ENCODE measurements around the gene ZNF669.
A peak's percentile ranks its signal among the peaks of the same experiment; 100 is the strongest.

ZNF669 gene

DNA sequence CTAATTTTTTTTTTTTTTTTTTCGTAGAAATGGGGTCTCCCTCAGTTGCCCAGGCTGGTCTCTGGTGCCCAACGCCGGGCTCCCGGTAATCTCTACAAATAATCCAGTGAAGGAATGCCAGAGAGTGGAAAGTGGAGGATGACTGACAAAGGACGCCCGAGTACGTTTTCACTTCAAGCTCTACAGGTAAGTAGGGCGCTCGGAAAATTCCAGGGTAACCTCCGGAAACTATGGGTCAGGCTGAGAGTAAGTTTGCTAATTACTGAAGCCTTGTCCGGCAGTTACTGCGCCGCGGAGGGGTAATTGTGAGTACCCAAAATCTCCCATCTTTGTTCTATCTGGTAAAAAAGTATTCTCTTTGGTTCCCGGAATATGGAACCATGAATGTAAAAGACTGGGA lies 1.8 kb upstream of the ZNF669 start:
- no peak overlapping the region for H3K4me3 ChIP-seq (ENCODE audit: low read length)
- H3K9ac ChIP-seq (ENCODE audit: low read length) = no peak overlapping the region
- H3K27me3 ChIP-seq (replicated peaks; ENCODE audit: insufficient read depth, low read length) = peaks cover 10% of the 10 kb centered on the region; the same call in 1 of the 2 replicates
- H2AFZ ChIP-seq (ENCODE audit: low read length) = no peak overlapping the region
- peaks cover 13% of the 10 kb centered on the region for H3K36me3 ChIP-seq (replicated peaks; ENCODE audit: insufficient read depth, low read length)
- H3K4me2 ChIP-seq (ENCODE audit: low read depth, low read length) = no peak overlapping the region
- 0 out of 2 replicates have a peak, but pooled peaks cover 6% of the 10 kb centered on the region for H3K9me3 ChIP-seq (replicated peaks; ENCODE audit: insufficient read depth, low read length)
- H3K4me1 ChIP-seq (ENCODE audit: low read length) = no peaks in the 10 kb centered on the region
- peaks cover 12% of the 10 kb centered on the region for H3F3A ChIP-seq (ENCODE audit: insufficient read depth, low read length)
- no peaks in the 10 kb centered on the region for H4K20me1 ChIP-seq (ENCODE audit: insufficient read depth, low read length)
- peaks cover 20% of the 10 kb centered on the region for H3K79me2 ChIP-seq (ENCODE audit: low read length)
- no peaks in the 10 kb centered on the region for H3K9me2 ChIP-seq (replicated peaks; ENCODE audit: insufficient read depth, low read length)
- DNase-seq = no peak
- H3K27ac ChIP-seq (ENCODE audit: low read length) = no peak overlapping the region
- TF ChIP-seq, protein P1, sequence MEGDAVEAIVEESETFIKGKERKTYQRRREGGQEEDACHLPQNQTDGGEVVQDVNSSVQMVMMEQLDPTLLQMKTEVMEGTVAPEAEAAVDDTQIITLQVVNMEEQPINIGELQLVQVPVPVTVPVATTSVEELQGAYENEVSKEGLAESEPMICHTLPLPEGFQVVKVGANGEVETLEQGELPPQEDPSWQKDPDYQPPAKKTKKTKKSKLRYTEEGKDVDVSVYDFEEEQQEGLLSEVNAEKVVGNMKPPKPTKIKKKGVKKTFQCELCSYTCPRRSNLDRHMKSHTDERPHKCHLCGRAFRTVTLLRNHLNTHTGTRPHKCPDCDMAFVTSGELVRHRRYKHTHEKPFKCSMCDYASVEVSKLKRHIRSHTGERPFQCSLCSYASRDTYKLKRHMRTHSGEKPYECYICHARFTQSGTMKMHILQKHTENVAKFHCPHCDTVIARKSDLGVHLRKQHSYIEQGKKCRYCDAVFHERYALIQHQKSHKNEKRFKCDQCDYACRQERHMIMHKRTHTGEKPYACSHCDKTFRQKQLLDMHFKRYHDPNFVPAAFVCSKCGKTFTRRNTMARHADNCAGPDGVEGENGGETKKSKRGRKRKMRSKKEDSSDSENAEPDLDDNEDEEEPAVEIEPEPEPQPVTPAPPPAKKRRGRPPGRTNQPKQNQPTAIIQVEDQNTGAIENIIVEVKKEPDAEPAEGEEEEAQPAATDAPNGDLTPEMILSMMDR (IDR thresholded peaks at IDR 0.05; ENCODE audit: low read length) = no peak
- TF ChIP-seq EZH2 (optimal IDR thresholded peaks at IDR 0.05; ENCODE audit: low read depth, low read length) = no peak
- TF ChIP-seq EZH2phosphoT487 (IDR thresholded peaks at IDR 0.05; ENCODE audit: low read length) = no peak

DNA sequence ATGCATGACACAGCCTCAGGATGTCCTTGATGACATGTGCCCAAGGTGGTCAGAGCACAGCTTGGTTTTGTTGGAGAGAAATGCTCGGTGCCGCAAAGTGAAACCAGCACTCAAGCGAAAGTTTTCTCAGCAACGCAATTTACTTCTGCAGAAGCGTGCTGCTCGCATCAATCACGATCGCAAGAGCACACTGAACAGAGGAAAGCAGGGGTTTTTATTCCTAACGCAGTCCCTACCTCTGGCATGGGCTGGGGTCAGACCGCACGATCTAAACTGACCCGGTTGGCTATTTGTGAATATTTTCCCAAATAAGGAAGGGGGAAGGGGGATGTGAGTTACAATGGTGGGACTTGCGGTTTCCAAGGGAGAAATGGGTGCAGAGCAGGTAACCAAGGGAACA lies 809 bp upstream of the ZNF669 start:
- H3K27ac ChIP-seq (ENCODE audit: low read length) = no peak overlapping the region
- no peak overlapping the region for H3K9ac ChIP-seq (ENCODE audit: low read length)

DNA sequence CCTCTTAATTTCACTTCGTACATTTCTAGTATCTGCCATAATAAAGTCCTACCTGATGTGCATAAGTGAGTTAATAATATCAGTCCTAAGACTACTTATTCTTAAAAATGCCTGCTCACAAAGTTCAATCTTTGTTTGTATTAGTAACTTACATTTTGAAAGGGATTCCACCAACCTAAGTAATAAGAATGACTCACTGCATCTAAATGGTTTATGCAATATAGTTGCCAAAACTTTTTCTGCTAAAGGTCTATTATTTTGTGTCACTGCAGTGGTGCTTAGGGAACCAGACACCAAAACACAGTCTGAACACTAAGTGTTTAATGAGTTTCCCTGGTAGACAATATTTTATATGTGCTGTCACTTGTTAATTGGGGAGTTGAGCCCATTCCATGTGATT lies 1.8 kb downstream of the ZNF669 start:
- H3K36me3 ChIP-seq (replicated peaks; ENCODE audit: insufficient read depth, low read length) = peaks cover 27% of the 10 kb centered on the region
- no peak overlapping the region for H3K4me3 ChIP-seq (ENCODE audit: low read length)
- DNase-seq = no peak

More for the DNA sequence above, 809 bp upstream of the ZNF669 start:
- DNase-seq = no peak
- peaks cover 22% of the 10 kb centered on the region for H3K36me3 ChIP-seq (replicated peaks; ENCODE audit: insufficient read depth, low read length)
- TF ChIP-seq, protein P1 (IDR thresholded peaks at IDR 0.05; ENCODE audit: low read length) = no peak
- TF ChIP-seq EZH2phosphoT487 (IDR thresholded peaks at IDR 0.05; ENCODE audit: low read length) (no peak), EZH2 (optimal IDR thresholded peaks at IDR 0.05; ENCODE audit: low read depth, low read length) (no peak)
- H3F3A ChIP-seq (ENCODE audit: insufficient read depth, low read length) = peaks cover 12% of the 10 kb centered on the region
- no peaks in the 10 kb centered on the region for H3K9me2 ChIP-seq (replicated peaks; ENCODE audit: insufficient read depth, low read length)
- no peaks in the 10 kb centered on the region for H4K20me1 ChIP-seq (ENCODE audit: insufficient read depth, low read length)
- 0 out of 2 replicates have a peak overlapping the region, but pooled peaks have one; percentile 71 for H3K4me2 ChIP-seq (ENCODE audit: low read depth, low read length)
- peaks cover 10% of the 10 kb centered on the region; the same call in 1 of the 2 replicates for H3K27me3 ChIP-seq (replicated peaks; ENCODE audit: insufficient read depth, low read length)
- H2AFZ ChIP-seq (ENCODE audit: low read length) = no peak overlapping the region
- peaks cover 20% of the 10 kb centered on the region for H3K79me2 ChIP-seq (ENCODE audit: low read length)
- H3K4me1 ChIP-seq (ENCODE audit: low read length) = no peaks in the 10 kb centered on the region
- H3K4me3 ChIP-seq (ENCODE audit: low read length) = no peak overlapping the region
- 0 out of 2 replicates have a peak, but pooled peaks cover 6% of the 10 kb centered on the region for H3K9me3 ChIP-seq (replicated peaks; ENCODE audit: insufficient read depth, low read length)

More for the DNA sequence above, 1.8 kb downstream of the ZNF669 start:
- Histone ChIP-seq H3K9me3 (replicated peaks; ENCODE audit: insufficient read depth, low read length) (0 out of 2 replicates have a peak, but pooled peaks cover 6% of the 10 kb centered on the region), H2AFZ (ENCODE audit: low read length) (no peak overlapping the region), H3K27ac (ENCODE audit: low read length) (no peak overlapping the region), H3K27me3 (replicated peaks; ENCODE audit: insufficient read depth, low read length) (peaks cover 6% of the 10 kb centered on the region; the same call in 1 of the 2 replicates), H3K79me2 (ENCODE audit: low read length) (peaks cover 20% of the 10 kb centered on the region), H3K4me2 (ENCODE audit: low read depth, low read length) (no peak overlapping the region), H3K9me2 (replicated peaks; ENCODE audit: insufficient read depth, low read length) (no peaks in the 10 kb centered on the region), H4K20me1 (ENCODE audit: insufficient read depth, low read length) (no peaks in the 10 kb centered on the region), H3K4me1 (ENCODE audit: low read length) (no peaks in the 10 kb centered on the region), H3K9ac (ENCODE audit: low read length) (no peak overlapping the region), H3F3A (ENCODE audit: insufficient read depth, low read length) (peaks cover 12% of the 10 kb centered on the region)
- no peak for TF ChIP-seq EZH2phosphoT487 (IDR thresholded peaks at IDR 0.05; ENCODE audit: low read length)
- TF ChIP-seq EZH2 (optimal IDR thresholded peaks at IDR 0.05; ENCODE audit: low read depth, low read length) = no peak
- TF ChIP-seq, protein P1 (IDR thresholded peaks at IDR 0.05; ENCODE audit: low read length) = no peak
